ENCODE measurements around the gene TGFBR3. TPM values are rescaled to one million over a fixed set of nuclear protein-coding genes. Genes with fewer than 3 reads are reported as not detected.
"Not testable (repeated sequence)": the region's sequence is repeated elsewhere in the genome, so short reads cannot be mapped to it uniquely, and the experiment has no call there.

TGFBR3 gene
- total RNA-seq, 1 experiment from 2014 or later = 3.1 TPM

GRCh38 chr1:91836331-91837040 lies 49.5 kb downstream of the TGFBR3 start:
- Histone ChIP-seq H3K36me3 (ENCODE audit: insufficient read depth, low read length, poor library complexity, severe bottlenecking) (no peaks in the 10 kb centered on the region), H3K9me3 (ENCODE audit: low read depth, low read length, poor library complexity, severe bottlenecking) (no peaks in the 10 kb centered on the region), H3K4me3 (ENCODE audit: low read depth, low read length, poor library complexity, severe bottlenecking) (no peak overlapping the region), H3K4me1 (ENCODE audit: insufficient read depth, low read length, poor library complexity, severe bottlenecking) (no peaks in the 10 kb centered on the region), H3K27me3 (replicated peaks; ENCODE audit: insufficient read depth, low read depth, low read length, poor library complexity) (no peaks in the 10 kb centered on the region), H3K27ac (ENCODE audit: low read depth, low read length, poor library complexity, severe bottlenecking) (no peak overlapping the region)
- no peak for DNase-seq (ENCODE audit: low spot score)
- BruUV-seq (replicated peaks) = no TSS peak
- TF ChIP-seq CTCF (conservative IDR thresholded peaks at IDR 0.05; ENCODE audit: low read depth, low read length) (no peak), EZH2 (IDR thresholded peaks at IDR 0.05; ENCODE audit: borderline replicate concordance, low read depth, low read length, poor library complexity, severe bottlenecking) (no peak)
- POLR2A ChIA-PET (ENCODE audit: low non-redundant PET) = no interaction called here
- intact Hi-C loops (cut with micrococcal nuclease; ENCODE audit: unreplicated experiment) = no loop called here
- CTCF ChIA-PET = no interaction called here

GRCh38 chr1:91835087-91835521 lies 50.8 kb downstream of the TGFBR3 start:
- DNase-seq (ENCODE audit: low spot score) = no peak
- Histone ChIP-seq H3K4me3 (ENCODE audit: low read depth, low read length, poor library complexity, severe bottlenecking) (no peak overlapping the region), H3K27ac (ENCODE audit: low read depth, low read length, poor library complexity, severe bottlenecking) (no peak overlapping the region), H3K36me3 (ENCODE audit: insufficient read depth, low read length, poor library complexity, severe bottlenecking) (no peaks in the 10 kb centered on the region), H3K9me3 (ENCODE audit: low read depth, low read length, poor library complexity, severe bottlenecking) (no peaks in the 10 kb centered on the region), H3K4me1 (ENCODE audit: insufficient read depth, low read length, poor library complexity, severe bottlenecking) (no peaks in the 10 kb centered on the region), H3K27me3 (replicated peaks; ENCODE audit: insufficient read depth, low read depth, low read length, poor library complexity) (no peaks in the 10 kb centered on the region)
- TF ChIP-seq EZH2 (IDR thresholded peaks at IDR 0.05; ENCODE audit: borderline replicate concordance, low read depth, low read length, poor library complexity, severe bottlenecking) (no peak), CTCF (conservative IDR thresholded peaks at IDR 0.05; ENCODE audit: low read depth, low read length) (no peak)
- POLR2A ChIA-PET (ENCODE audit: low non-redundant PET) = no interaction called here
- no TSS peak for BruUV-seq (replicated peaks)
- intact Hi-C loops (cut with micrococcal nuclease; ENCODE audit: unreplicated experiment) = no loop called here
- CTCF ChIA-PET = no interaction called here

GRCh38 chr1:91834549-91834948 lies 51.4 kb downstream of the TGFBR3 start:
- H3K27ac ChIP-seq (ENCODE audit: low read depth, low read length, poor library complexity, severe bottlenecking); H3K4me1 ChIP-seq (ENCODE audit: insufficient read depth, low read length, poor library complexity, severe bottlenecking); H3K9me3 ChIP-seq (ENCODE audit: low read depth, low read length, poor library complexity, severe bottlenecking); BruUV-seq (replicated peaks); CTCF ChIA-PET; intact Hi-C loops (cut with micrococcal nuclease; ENCODE audit: unreplicated experiment); H3K27me3 ChIP-seq (replicated peaks; ENCODE audit: insufficient read depth, low read depth, low read length, poor library complexity); H3K4me3 ChIP-seq (ENCODE audit: low read depth, low read length, poor library complexity, severe bottlenecking); H3K36me3 ChIP-seq (ENCODE audit: insufficient read depth, low read length, poor library complexity, severe bottlenecking); DNase-seq (ENCODE audit: low spot score): not testable (repeated sequence)
- POLR2A ChIA-PET (ENCODE audit: low non-redundant PET) = interaction anchor here (0.7 kb wide), 1 partner anchor 463 kb away, joined by 3 read pairs; no protein-coding TSS in a partner anchor

- Histone ChIP-seq H3K4me3 (ENCODE audit: low read depth, low read length, poor library complexity, severe bottlenecking) (no peak overlapping the region), H3K27ac (ENCODE audit: low read depth, low read length, poor library complexity, severe bottlenecking) (no peak overlapping the region), H3K27me3 (replicated peaks; ENCODE audit: insufficient read depth, low read depth, low read length, poor library complexity) (no peaks in the 10 kb centered on the region), H3K36me3 (ENCODE audit: insufficient read depth, low read length, poor library complexity, severe bottlenecking) (no peaks in the 10 kb centered on the region), H3K4me1 (ENCODE audit: insufficient read depth, low read length, poor library complexity, severe bottlenecking) (no peaks in the 10 kb centered on the region), H3K9me3 (ENCODE audit: low read depth, low read length, poor library complexity, severe bottlenecking) (no peaks in the 10 kb centered on the region)
- ChIA-PET POLR2A (ENCODE audit: low non-redundant PET) (interaction anchor here (0.7 kb wide), 1 partner anchor 464 kb away, joined by 3 read pairs; no protein-coding TSS in a partner anchor), CTCF (no interaction called here)
- no peak for DNase-seq (ENCODE audit: low spot score)
- BruUV-seq (replicated peaks) = no TSS peak
- intact Hi-C loops (cut with micrococcal nuclease; ENCODE audit: unreplicated experiment) = no loop called here
- TF ChIP-seq EZH2 (IDR thresholded peaks at IDR 0.05; ENCODE audit: borderline replicate concordance, low read depth, low read length, poor library complexity, severe bottlenecking) (no peak), CTCF (conservative IDR thresholded peaks at IDR 0.05; ENCODE audit: low read depth, low read length) (no peak)
Observed at GRCh38 chr1:91833946-91834345, 52.0 kb downstream of the TGFBR3 start.

Measured in A673 (cell line).